Left renal pelvis (tissue), 4 donors: Measurements from ENCODE around the gene NKX6-1. TPM values are rescaled to one million over a fixed set of nuclear protein-coding genes. Genes with fewer than 3 reads are reported as not detected.

Experiments used
- DNase-seq, 4 donors: peaks; one replicate each; pipeline ENCODE4 v3.0.0-alpha.2; 2013; ENCODE audit warnings: low read depth in 4 of 4, low spot score in 3 of 4
- polyA plus RNA-seq, 4 donors: library from polyadenylated mRNA; unstranded; fragments of 120-200 nt; gene quantifications; one replicate each; pipeline ENCODE4 v1.2.1, GENCODE V29; 2013; ENCODE audit not compliant: insufficient read length in 4 of 4

NKX6-1 gene
- polyA plus RNA-seq, 4 donors, result 0.14 to 0.63 TPM; not detected in 2

- DNase-seq, result no peak
Observed at GRCh38 chr4:84499624-84499982, 511 bp upstream of the NKX6-1 start.

GRCh38 chr4:84498203-84498934 is 723 bp downstream of the NKX6-1 start:
- no peak for DNase-seq

- no peak for DNase-seq
Observed at GRCh38 chr4:84497504-84498202, 1.4 kb downstream of the NKX6-1 start.

DNA sequence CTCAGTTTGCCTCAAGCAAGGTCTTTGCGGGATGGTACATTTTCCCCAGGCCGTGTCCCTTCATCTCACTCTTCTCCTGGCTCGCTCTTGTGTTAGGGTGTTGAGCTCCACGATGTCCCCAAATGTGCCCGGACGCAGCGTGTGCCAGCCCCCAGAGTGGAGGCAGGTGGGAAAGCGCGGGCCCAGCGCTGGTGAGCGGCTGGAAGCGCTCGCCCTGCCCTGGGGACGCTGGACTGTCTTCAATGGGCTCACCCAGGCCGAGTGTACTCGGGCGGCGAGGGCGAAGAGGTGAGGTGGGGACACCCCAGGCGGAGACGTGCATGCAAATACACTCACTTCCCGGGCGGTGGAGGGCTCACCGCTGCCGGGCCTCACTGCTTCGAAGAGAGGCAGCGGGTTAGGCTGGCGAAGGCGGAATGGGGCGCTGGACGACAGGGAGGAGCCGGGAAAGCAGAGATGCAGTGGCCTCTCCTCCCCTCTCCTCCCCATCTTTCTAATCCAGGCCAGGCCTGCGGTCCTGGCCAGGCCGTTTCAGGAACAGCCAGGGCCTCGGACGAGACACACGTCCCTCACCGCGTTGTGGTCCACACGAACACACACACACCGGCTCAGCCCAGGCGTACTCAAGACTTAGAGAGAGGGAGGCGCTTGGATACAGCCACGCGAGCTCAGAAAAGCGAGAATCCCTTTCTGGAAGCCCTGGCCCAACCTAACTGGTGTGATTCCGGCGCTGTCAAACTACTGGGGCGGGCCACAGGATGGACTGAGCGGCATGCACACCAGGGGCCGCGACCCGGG is 2.2 kb downstream of the NKX6-1 start:
- no peak for DNase-seq

- no peak for DNase-seq
Observed at GRCh38 chr4:84496331-84496705, 2.8 kb downstream of the NKX6-1 start.

DNA sequence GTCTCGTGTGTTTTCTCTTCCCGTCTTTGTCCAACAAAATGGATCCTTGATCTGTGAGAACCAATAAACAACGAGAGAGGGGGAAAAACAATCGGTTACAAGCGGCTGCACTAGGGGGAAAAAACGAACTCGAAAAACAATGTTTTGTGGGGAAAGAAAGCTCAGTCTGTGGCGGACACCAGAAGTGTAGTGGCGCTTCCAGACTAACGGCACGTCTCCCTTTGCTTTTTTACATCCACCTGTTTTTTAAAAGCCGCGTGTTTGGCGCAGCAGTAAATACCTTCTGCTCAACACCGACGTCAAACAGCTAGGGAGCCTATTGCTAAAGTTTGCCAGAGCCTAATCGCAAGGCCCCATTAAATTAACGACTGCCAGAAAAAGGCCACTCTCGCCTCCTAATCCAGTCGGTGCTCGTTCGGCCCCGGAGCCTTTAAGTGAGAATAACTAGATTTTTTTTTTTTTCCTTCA is 3.3 kb downstream of the NKX6-1 start:
- DNase-seq, result no peak

- no peak for DNase-seq
Observed at GRCh38 chr4:84495118-84495793, 3.8 kb downstream of the NKX6-1 start.

- DNase-seq, result no peak
Observed at GRCh38 chr4:84494531-84494930, 4.6 kb downstream of the NKX6-1 start.

- DNase-seq, result no peak
Observed at GRCh38 chr4:84494076-84494475, 5.0 kb downstream of the NKX6-1 start.

GRCh38 chr4:84493092-84493850 is 5.8 kb downstream of the NKX6-1 start:
- peak in 1 of 4 donors; percentile 48 for DNase-seq

GRCh38 chr4:84492737-84493091 is 6.4 kb downstream of the NKX6-1 start:
- DNase-seq, result no peak

- DNase-seq, result no peak
Observed at GRCh38 chr4:84492290-84492689, 6.8 kb downstream of the NKX6-1 start.

DNA sequence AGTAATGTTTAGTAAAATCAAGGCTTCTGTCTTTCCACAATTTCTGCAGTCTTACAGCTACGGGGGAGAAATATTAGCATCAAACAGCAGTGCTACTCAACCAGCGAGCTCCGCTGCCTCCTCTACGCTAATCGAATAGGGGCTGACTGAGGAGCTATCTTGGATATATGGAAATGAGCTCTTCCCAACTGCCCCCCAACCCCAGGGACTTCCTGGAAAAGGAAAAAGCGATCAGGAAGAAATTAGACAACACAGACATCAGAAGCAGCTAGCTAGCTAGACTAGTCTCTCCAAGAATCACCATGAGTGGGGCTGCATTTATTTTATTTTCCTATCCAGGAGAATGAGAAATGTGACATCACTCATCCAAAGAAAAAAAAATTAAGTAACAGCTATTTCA is 7.6 kb downstream of the NKX6-1 start:
- DNase-seq, result no peak

DNA sequence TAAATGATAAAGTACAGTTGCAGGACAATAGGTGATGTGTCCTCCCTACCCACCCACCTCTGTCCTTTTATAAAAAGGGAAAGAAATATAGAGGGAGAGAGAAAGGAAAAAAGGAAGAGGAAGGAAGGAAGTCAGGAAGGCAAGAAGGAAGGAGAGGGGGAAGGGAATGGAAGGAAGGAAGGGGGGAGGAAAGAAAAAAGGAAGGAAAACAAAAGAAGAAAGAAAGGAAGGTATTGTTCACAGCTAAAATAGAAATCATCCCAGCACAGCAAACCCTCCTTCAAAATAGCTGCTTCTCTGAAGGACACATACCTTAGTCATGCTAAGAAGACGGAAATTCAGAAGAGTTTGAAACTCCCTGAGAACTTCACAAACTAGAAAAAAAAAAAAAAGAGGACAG is 8.4 kb downstream of the NKX6-1 start:
- DNase-seq, result no peak

DNA sequence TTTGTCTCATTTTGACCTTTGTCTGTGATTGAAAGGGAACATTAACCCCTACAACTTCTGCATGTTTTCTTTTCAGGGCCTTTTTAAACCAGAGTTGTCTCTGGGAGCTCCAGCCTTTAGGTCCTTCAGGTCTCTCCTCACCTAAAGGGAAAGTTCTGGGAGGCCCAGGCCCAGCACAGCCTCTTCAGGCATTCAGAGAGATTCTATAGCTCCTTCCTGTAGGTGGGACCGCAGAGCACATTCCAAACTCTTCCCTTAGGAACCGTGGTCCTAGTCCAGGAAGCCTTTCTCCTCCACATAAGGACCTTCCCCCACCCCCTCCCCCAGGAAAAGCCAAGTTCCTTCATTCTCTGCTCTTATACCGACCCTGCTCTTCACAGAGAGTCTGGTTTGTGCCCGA is 14.9 kb downstream of the NKX6-1 start:
- DNase-seq, result no peak

DNA sequence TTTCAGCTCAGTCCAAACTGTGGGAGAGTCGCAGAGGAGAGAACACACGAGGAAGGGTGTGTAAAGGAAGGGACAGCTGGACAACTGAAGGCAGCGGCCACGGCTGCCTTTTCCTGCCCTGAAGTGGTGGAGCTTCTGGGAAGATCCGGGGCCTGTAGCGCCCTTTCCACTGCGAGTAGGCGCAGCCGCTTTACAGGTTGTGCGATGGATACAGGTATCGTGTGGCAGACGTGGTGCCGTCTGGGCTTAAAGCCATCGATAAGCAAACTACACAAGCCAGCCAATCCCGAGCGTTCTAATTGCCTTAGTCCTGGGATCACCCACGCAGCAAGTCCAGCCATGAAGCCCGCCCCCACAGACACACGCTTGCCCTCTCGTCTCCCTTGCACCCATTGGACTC is 15.4 kb downstream of the NKX6-1 start:
- no peak for DNase-seq

- no peak for DNase-seq
Observed at GRCh38 chr4:84482564-84483563, 16.2 kb downstream of the NKX6-1 start.

DNA sequence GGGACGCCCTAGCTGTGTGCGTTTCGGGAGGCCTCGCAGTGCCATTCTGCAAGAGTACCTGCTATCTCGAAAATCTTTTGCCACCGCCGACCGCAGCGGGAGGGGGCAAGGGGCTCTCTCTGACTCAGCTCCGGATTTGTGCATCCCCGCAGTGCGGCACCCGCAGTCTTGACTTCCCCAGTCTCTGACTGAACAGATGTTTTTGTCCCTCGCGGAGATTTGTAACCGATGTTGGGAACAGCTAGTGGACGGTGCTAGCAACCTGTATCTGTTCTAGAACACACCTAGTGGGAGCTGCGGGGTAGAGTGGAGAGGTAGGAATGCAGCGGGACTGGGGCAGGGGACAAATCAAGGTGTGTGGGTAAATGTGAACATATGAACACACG is 17.2 kb downstream of the NKX6-1 start:
- DNase-seq, result no peak
